Fibroblast of lung (primary cell): ENCODE data around the gene TTC19.

Experiments
- EZH2 ChIP-seq: IDR thresholded peaks from 2 replicates; pipeline ENCODE4 v1.5.1; 2012; ENCODE audit warnings: low read length, control low read depth, mild to moderate bottlenecking; ENCODE audit errors: missing control alignments
- TF ChIP-seq, protein P1 (sequence below), 2 donors: IDR thresholded peaks in 1 of 2; conservative IDR thresholded peaks in 1 of 2; 1 replicate in 1 of 2; 2 replicates in 1 of 2; pipeline ENCODE4 v1.5.1; 2011 to 2012; ENCODE audit warnings: low read length in 2 of 2, control low read depth in 1 of 2, inconsistent platforms in 1 of 2, low read depth in 1 of 2, mild to moderate bottlenecking in 1 of 2

DNA sequence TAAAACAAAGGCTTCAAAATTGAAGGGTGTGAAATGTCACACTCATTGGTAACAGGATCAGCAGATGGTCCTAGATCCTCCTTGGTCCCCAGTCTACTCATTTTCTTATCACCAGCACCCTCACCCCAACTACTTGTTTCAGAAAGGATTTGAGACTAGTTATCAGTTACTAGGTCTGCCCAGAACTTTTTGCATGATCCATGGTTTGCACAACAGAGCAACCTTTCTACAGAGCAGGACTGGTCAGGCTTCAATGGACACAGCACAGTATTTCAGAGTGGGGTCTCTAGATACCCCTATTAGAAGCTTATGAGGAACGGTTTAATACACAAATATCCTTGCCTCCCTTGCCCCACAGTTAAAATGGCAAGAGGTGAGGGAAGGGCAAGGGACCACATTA lies 25.6 kb downstream of the TTC19 start:
- TF ChIP-seq, protein P1, sequence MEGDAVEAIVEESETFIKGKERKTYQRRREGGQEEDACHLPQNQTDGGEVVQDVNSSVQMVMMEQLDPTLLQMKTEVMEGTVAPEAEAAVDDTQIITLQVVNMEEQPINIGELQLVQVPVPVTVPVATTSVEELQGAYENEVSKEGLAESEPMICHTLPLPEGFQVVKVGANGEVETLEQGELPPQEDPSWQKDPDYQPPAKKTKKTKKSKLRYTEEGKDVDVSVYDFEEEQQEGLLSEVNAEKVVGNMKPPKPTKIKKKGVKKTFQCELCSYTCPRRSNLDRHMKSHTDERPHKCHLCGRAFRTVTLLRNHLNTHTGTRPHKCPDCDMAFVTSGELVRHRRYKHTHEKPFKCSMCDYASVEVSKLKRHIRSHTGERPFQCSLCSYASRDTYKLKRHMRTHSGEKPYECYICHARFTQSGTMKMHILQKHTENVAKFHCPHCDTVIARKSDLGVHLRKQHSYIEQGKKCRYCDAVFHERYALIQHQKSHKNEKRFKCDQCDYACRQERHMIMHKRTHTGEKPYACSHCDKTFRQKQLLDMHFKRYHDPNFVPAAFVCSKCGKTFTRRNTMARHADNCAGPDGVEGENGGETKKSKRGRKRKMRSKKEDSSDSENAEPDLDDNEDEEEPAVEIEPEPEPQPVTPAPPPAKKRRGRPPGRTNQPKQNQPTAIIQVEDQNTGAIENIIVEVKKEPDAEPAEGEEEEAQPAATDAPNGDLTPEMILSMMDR (conservative IDR thresholded peaks at IDR 0.05 in 1 of 2, IDR thresholded peaks at IDR 0.05 in 1 of 2; ENCODE audit: low read depth in 1 of 2, low read length in 2 of 2) = no peak
- no peak for TF ChIP-seq EZH2
